Stomach (tissue), 4 donors: Measurements from ENCODE around the gene C2CD3.

ENCODE experiments used
- EP300 ChIP-seq: sonication (generic); formaldehyde crosslinking; IDR thresholded peaks from one replicate; pipeline ENCODE4 v1.6.1; 2017; ENCODE audit warnings: antibody characterized with exemption
- TF ChIP-seq, protein P1 (sequence below), 7 experiments: fragments of 450-650 bp in 4 of 7; fragments of 200-600 bp in 3 of 7; sonication (generic) in 3 of 7; IDR thresholded peaks; one replicate each; pipeline ENCODE4 v1.5.1; 2016 to 2019; ENCODE audit warnings: antibody characterized with exemption in 7 of 7, control low read depth in 2 of 7, mild to moderate bottlenecking in 1 of 7

DNA sequence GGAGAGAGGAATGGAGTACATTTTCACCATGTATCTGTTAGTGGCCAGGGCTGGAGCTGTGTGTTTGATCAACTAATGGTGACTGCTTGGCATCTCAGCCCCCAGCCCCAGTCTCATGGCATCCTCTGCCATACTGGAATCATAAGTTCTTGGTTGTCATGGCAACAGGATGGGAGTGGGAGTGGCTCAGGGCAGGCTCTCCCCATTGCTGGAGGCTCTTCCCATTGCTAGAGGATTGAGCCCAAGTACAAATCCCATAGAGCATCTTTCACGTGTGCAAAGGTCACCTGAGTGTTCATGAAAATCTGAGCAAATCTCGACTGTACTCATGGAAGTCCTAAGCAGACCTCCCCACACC lies 205.1 kb downstream of the C2CD3 start:
- TF ChIP-seq, protein P1, sequence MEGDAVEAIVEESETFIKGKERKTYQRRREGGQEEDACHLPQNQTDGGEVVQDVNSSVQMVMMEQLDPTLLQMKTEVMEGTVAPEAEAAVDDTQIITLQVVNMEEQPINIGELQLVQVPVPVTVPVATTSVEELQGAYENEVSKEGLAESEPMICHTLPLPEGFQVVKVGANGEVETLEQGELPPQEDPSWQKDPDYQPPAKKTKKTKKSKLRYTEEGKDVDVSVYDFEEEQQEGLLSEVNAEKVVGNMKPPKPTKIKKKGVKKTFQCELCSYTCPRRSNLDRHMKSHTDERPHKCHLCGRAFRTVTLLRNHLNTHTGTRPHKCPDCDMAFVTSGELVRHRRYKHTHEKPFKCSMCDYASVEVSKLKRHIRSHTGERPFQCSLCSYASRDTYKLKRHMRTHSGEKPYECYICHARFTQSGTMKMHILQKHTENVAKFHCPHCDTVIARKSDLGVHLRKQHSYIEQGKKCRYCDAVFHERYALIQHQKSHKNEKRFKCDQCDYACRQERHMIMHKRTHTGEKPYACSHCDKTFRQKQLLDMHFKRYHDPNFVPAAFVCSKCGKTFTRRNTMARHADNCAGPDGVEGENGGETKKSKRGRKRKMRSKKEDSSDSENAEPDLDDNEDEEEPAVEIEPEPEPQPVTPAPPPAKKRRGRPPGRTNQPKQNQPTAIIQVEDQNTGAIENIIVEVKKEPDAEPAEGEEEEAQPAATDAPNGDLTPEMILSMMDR (IDR thresholded peaks at IDR 0.05): no peak
- TF ChIP-seq EP300: no peak
